ENCODE measurements around the gene RNF31. TPM values are rescaled to one million over a fixed set of nuclear protein-coding genes. Genes with fewer than 3 reads are reported as not detected.

The RNF31 gene
- total RNA-seq, 2 experiments from 2014 or later, result 37.8 to 57.8 TPM

DNA sequence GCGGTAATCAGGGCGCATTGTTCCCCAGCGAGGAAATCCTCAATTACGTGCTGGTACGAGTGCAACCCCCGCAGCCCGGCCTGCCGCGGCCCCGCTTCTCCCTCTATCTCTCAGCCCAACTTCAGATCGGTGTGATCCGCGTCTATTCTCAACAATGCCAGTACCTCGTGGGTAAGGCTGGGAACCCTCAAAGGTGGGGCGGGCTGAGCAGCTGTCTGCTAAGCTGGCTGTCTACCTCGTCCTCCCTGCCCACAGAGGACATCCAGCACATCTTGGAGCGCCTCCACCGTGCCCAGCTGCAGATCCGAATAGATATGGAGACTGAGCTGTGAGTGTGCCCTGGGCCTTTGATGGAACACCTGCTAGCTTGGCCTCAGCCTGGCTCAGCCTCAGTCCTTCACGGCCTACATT is 25.6 kb downstream of the RNF31 start:
- intact Hi-C loops (cut with micrococcal nuclease; ENCODE audit: unreplicated experiment), result no loop called here
- Histone ChIP-seq H3K36me3 (ENCODE audit: insufficient read depth, low read length) (no peaks in the 10 kb centered on the region), H3K4me2 (ENCODE audit: low read length) (no peak overlapping the region), H3K9me3 (ENCODE audit: low read length) (no peaks in the 10 kb centered on the region), H3K79me2 (ENCODE audit: insufficient read depth, low read depth, low read length) (no peaks in the 10 kb centered on the region), H2AFZ (ENCODE audit: low read length) (no peak overlapping the region), H4K20me1 (ENCODE audit: insufficient read depth, low read length) (no peaks in the 10 kb centered on the region), H3K27ac (ENCODE audit: low read depth, low read length, poor library complexity, severe bottlenecking) (no peak overlapping the region), H3K4me3 (ENCODE audit: low read depth, low read length, poor library complexity, severe bottlenecking) (no peak overlapping the region), H3K9me2 (ENCODE audit: insufficient read depth, low read length) (no peaks in the 10 kb centered on the region), H3K4me1 (ENCODE audit: insufficient read depth, low read length, poor library complexity, severe bottlenecking) (no peaks in the 10 kb centered on the region)
- no peak for DNase-seq (ENCODE audit: low spot score)
- ChIA-PET CTCF (ENCODE audit: unreplicated experiment) (interaction anchor here (1.3 kb wide), 1 partner anchor 12 kb away, joined by 3 read pairs; the partner anchor contains the start of gene IRF9), POLR2A (interaction anchor here (0.9 kb wide), 1 partner anchor 101 kb away, joined by 3 read pairs; no protein-coding TSS in a partner anchor)
- BruUV-seq (replicated peaks), result no TSS peak
- TF ChIP-seq, protein P1, sequence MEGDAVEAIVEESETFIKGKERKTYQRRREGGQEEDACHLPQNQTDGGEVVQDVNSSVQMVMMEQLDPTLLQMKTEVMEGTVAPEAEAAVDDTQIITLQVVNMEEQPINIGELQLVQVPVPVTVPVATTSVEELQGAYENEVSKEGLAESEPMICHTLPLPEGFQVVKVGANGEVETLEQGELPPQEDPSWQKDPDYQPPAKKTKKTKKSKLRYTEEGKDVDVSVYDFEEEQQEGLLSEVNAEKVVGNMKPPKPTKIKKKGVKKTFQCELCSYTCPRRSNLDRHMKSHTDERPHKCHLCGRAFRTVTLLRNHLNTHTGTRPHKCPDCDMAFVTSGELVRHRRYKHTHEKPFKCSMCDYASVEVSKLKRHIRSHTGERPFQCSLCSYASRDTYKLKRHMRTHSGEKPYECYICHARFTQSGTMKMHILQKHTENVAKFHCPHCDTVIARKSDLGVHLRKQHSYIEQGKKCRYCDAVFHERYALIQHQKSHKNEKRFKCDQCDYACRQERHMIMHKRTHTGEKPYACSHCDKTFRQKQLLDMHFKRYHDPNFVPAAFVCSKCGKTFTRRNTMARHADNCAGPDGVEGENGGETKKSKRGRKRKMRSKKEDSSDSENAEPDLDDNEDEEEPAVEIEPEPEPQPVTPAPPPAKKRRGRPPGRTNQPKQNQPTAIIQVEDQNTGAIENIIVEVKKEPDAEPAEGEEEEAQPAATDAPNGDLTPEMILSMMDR (conservative IDR thresholded peaks at IDR 0.05; ENCODE audit: low read length), result no peak
- TF ChIP-seq EZH2phosphoT487 (IDR thresholded peaks at IDR 0.05; ENCODE audit: borderline replicate concordance, low read depth, low read length), result no peak

- no peak overlapping the region for H3K4me2 ChIP-seq (ENCODE audit: low read length)
- no peaks in the 10 kb centered on the region for H3K9me3 ChIP-seq (ENCODE audit: low read length)
- H3K4me3 ChIP-seq (ENCODE audit: low read depth, low read length, poor library complexity, severe bottlenecking), result no peak overlapping the region
- no peaks in the 10 kb centered on the region for H4K20me1 ChIP-seq (ENCODE audit: insufficient read depth, low read length)
- ChIA-PET CTCF (ENCODE audit: unreplicated experiment) (no interaction called here), POLR2A (no interaction called here)
- peaks cover 35% of the 10 kb centered on the region for H3K36me3 ChIP-seq (ENCODE audit: insufficient read depth, low read length)
- no peak overlapping the region for H3K27ac ChIP-seq (ENCODE audit: low read depth, low read length, poor library complexity, severe bottlenecking)
- intact Hi-C loops (cut with micrococcal nuclease; ENCODE audit: unreplicated experiment), result no loop called here
- no peak overlapping the region for H2AFZ ChIP-seq (ENCODE audit: low read length)
- no peaks in the 10 kb centered on the region for H3K4me1 ChIP-seq (ENCODE audit: insufficient read depth, low read length, poor library complexity, severe bottlenecking)
- DNase-seq (ENCODE audit: low spot score), result no peak
- TF ChIP-seq, protein P1 (conservative IDR thresholded peaks at IDR 0.05; ENCODE audit: low read length), result no peak
- no peak for TF ChIP-seq EZH2phosphoT487 (IDR thresholded peaks at IDR 0.05; ENCODE audit: borderline replicate concordance, low read depth, low read length)
- H3K79me2 ChIP-seq (ENCODE audit: insufficient read depth, low read depth, low read length), result no peaks in the 10 kb centered on the region
- H3K9me2 ChIP-seq (ENCODE audit: insufficient read depth, low read length), result no peaks in the 10 kb centered on the region
- BruUV-seq (replicated peaks), result no TSS peak
These were observed 29.3 kb downstream of the RNF31 start for GRCh38 chr14:24176599-24176998.

DNA sequence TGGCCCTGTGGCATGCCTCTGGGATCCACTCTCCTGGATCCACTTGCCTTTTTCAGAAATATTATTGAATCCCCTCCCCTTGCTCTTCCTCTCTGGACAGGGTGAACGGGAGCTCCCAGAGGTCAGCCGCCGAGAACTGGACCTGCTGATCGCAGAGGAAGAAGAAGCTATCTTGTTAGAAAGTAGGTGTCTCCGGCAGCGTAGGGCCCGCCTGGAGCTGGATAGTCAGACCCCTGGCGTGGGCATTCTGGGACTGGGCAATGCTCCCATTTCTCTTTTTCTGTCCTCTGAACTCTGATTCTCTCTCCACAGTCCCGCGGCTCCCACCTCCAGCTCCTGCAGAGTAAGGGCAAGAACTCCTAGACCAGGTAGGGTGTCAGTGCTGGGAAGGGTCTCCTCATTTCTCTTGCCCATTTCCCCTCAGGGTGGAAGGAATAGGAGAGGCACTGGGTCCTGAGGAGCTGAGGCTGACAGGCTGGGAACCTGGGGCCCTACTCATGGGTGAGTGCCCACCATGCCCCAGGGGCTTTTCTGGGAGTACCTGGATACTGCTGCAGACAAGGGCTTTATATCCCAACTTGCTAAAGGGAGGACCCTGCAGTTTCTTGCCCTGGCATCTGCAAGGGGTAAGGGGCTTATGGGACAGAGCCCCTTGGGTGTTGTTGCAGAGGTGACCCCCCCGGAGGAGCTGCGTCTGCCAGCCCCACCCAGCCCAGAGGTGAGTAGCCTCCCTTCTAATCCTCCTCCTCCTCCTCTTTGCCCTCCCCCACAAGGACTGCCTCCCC is 29.9 kb downstream of the RNF31 start:
- no peaks in the 10 kb centered on the region for H3K4me1 ChIP-seq (ENCODE audit: insufficient read depth, low read length, poor library complexity, severe bottlenecking)
- peaks cover 38% of the 10 kb centered on the region for H3K36me3 ChIP-seq (ENCODE audit: insufficient read depth, low read length)
- BruUV-seq (replicated peaks), result no TSS peak
- no peak overlapping the region for H3K4me2 ChIP-seq (ENCODE audit: low read length)
- POLR2A ChIA-PET, result interaction anchor here (1.1 kb wide), 1 partner anchor 10 kb away, joined by 4 read pairs; no protein-coding TSS in a partner anchor
- no peaks in the 10 kb centered on the region for H4K20me1 ChIP-seq (ENCODE audit: insufficient read depth, low read length)
- H3K79me2 ChIP-seq (ENCODE audit: insufficient read depth, low read depth, low read length), result no peaks in the 10 kb centered on the region
- no peaks in the 10 kb centered on the region for H3K9me3 ChIP-seq (ENCODE audit: low read length)
- H3K4me3 ChIP-seq (ENCODE audit: low read depth, low read length, poor library complexity, severe bottlenecking), result no peak overlapping the region
- no peak for DNase-seq (ENCODE audit: low spot score)
- TF ChIP-seq EZH2phosphoT487 (IDR thresholded peaks at IDR 0.05; ENCODE audit: borderline replicate concordance, low read depth, low read length), result no peak
- TF ChIP-seq, protein P1 (conservative IDR thresholded peaks at IDR 0.05; ENCODE audit: low read length), result no peak
- H3K9me2 ChIP-seq (ENCODE audit: insufficient read depth, low read length), result no peaks in the 10 kb centered on the region
- no peak overlapping the region for H3K27ac ChIP-seq (ENCODE audit: low read depth, low read length, poor library complexity, severe bottlenecking)
- intact Hi-C loops (cut with micrococcal nuclease; ENCODE audit: unreplicated experiment), result no loop called here
- CTCF ChIA-PET (ENCODE audit: unreplicated experiment), result no interaction called here
- no peak overlapping the region for H2AFZ ChIP-seq (ENCODE audit: low read length)

Measured in OCI-LY7 (cell line).